GM19395 (cell line): ENCODE measurements around the gene MANBA.
"Not testable (repeated sequence)": the region's sequence is repeated elsewhere in the genome, so short reads cannot be mapped to it uniquely, and the experiment has no call there.

Experiments used
- ATAC-seq: cut with Tn5 transposase; IDR thresholded peaks from one replicate; pipeline ENCODE4 v1.9.1; 2021; ENCODE audit warnings: mild to moderate bottlenecking, moderate library complexity; ENCODE audit not compliant: unreplicated experiment

Gene MANBA

GRCh38 chr4:102625232-102625930 lies 135.4 kb downstream of the MANBA start:
- ATAC-seq, result peak; percentile 81

GRCh38 chr4:102624505-102624904 lies 136.3 kb downstream of the MANBA start:
- ATAC-seq, result no peak

- no peak for ATAC-seq
Observed at GRCh38 chr4:102623622-102624021, 137.1 kb downstream of the MANBA start.

- ATAC-seq, result peak; percentile 69
Observed at GRCh38 chr4:102620697-102621497, 139.9 kb downstream of the MANBA start.

- ATAC-seq, result peak; percentile 17
Observed at GRCh38 chr4:102619776-102620631, 140.8 kb downstream of the MANBA start.

- not testable (repeated sequence) for ATAC-seq
Observed at GRCh38 chr4:102619021-102619420, 141.7 kb downstream of the MANBA start.

- no peak for ATAC-seq
Observed at GRCh38 chr4:102616636-102617035, 144.1 kb downstream of the MANBA start.

- ATAC-seq, result no peak
Observed at GRCh38 chr4:102614801-102615200, 146.0 kb downstream of the MANBA start.

- ATAC-seq, result peak; percentile 45
Observed at GRCh38 chr4:102612824-102613366, 147.9 kb downstream of the MANBA start.

GRCh38 chr4:102612210-102612609 lies 148.6 kb downstream of the MANBA start:
- no peak for ATAC-seq

- ATAC-seq, result no peak
Observed at GRCh38 chr4:102610476-102610875, 150.3 kb downstream of the MANBA start.

- no peak for ATAC-seq
Observed at GRCh38 chr4:102610007-102610406, 150.8 kb downstream of the MANBA start.

GRCh38 chr4:102608190-102608589 lies 152.6 kb downstream of the MANBA start:
- ATAC-seq, result no peak

GRCh38 chr4:102606846-102607450 lies 153.8 kb downstream of the MANBA start:
- ATAC-seq, result no peak

- ATAC-seq, result no peak
Observed at GRCh38 chr4:102606261-102606660, 154.5 kb downstream of the MANBA start.

- ATAC-seq, result no peak
Observed at GRCh38 chr4:102604222-102604940, 156.4 kb downstream of the MANBA start.

GRCh38 chr4:102601586-102602227 lies 159.1 kb downstream of the MANBA start:
- ATAC-seq, result no peak

- ATAC-seq, result no peak
Observed at GRCh38 chr4:102600689-102601088, 160.1 kb downstream of the MANBA start.

- ATAC-seq, result no peak
Observed at GRCh38 chr4:102599886-102600285, 160.9 kb downstream of the MANBA start.
